Measurements from ENCODE around the gene TEAD3.
A peak's percentile ranks its signal among the peaks of the same experiment; 100 is the strongest.
"Not testable (repeated sequence)": the region's sequence is repeated elsewhere in the genome, so short reads cannot be mapped to it uniquely, and the experiment has no call there.

TEAD3 gene

GRCh38 chr6:35496841-35497570 lies at the start of gene TEAD3:
Gene TEAD3, minus strand, starts transcription at chr6:35497079.
- no peak for TF ChIP-seq GATA1 (IDR thresholded peaks at IDR 0.05; ENCODE audit: low read depth, low read length)
- TF ChIP-seq POLR2A (IDR thresholded peaks at IDR 0.05; ENCODE audit: low read length), result no peak
- peak; percentile 57 to 68 for DNase-seq

GRCh38 chr6:35544769-35545361 lies 48.0 kb upstream of the TEAD3 start:
- TF ChIP-seq GATA1 (IDR thresholded peaks at IDR 0.05; ENCODE audit: low read depth, low read length), result no peak
- no peak for TF ChIP-seq POLR2A (IDR thresholded peaks at IDR 0.05; ENCODE audit: low read length)
- DNase-seq, result no peak

GRCh38 chr6:35543459-35544193 lies 46.7 kb upstream of the TEAD3 start:
- no peak for DNase-seq
- TF ChIP-seq POLR2A (IDR thresholded peaks at IDR 0.05; ENCODE audit: low read length) (no peak), GATA1 (IDR thresholded peaks at IDR 0.05; ENCODE audit: low read depth, low read length) (no peak)

- TF ChIP-seq POLR2A (IDR thresholded peaks at IDR 0.05; ENCODE audit: low read length), result no peak
- no peak for TF ChIP-seq GATA1 (IDR thresholded peaks at IDR 0.05; ENCODE audit: low read depth, low read length)
- no peak for DNase-seq
Observed at GRCh38 chr6:35541836-35542235, 45.0 kb upstream of the TEAD3 start.

DNA sequence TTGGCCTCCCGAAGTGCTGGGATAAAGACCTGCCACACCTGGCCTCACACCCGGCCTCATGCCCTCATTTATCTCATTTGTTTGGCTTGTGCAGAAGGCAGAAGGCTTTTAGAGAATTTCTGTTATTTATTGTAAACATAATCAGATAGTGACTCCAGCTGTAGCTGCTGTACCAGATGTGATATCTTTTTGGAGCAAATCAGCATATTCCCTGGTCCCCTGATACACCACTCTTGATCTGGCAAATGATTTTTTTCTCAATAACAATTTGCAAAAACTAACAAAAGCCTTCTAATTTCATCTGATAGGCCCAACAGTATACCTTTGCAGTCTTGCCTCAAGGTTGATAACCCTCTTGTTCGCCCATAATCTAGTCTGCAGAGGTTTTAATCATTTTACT lies 42.3 kb upstream of the TEAD3 start:
- DNase-seq, result no peak
- TF ChIP-seq GATA1 (IDR thresholded peaks at IDR 0.05; ENCODE audit: low read depth, low read length) (no peak), POLR2A (IDR thresholded peaks at IDR 0.05; ENCODE audit: low read length) (no peak)

DNA sequence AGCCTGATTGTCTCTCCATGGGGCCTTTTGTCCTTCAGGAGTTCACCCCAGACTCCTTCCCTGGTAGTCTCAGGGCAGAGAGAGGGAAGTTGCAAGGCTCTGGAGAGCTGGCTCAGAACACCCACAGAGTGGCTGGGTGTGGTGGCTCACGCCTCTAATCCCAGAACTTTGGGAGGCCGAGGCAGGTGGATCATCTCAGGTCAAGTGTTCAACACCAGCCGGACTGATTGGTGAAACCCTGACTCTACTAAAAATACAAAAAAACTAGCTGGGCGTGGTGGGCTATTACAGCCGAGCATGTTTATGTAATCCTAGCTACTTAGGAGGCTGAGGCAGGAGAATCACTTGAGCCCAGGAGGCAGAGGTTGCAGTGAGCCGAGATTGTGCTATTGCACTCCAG lies 39.0 kb upstream of the TEAD3 start:
- not testable (repeated sequence) for DNase-seq

DNA sequence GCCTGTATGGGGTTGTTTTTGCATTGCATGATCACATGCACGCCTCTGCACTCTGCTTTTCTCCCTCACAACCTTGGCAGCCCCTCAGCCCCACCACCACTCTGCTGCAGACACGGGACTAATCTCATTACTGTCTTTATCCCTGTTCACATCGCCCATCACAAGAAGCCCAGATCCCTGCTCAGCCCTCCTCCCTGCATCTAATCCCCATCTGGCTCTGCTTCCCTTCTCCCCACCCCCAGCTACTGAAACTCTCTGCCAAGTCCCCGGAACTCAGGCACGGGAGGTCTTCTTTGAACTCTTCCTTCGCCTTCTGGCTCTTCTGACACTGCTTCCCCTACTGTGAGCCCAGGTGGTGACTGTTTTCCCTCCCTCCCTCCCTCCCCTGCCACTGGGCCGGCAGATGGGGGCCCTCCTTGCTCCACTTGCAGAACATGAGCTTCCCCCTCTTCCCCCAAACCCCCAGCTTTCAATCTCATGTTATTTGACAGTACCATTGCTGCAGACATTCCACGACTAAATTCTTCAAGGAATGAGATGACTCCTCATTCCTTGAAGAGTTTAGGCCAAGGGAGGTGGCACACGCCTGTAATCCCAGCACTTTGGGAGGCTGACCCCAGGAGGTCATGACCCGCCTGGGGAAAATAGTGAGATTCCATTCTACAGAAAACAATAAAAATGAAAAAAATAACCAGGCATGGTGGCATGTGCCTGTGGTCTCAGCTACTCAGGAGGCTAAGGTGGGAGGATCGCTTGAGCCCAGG lies 37.7 kb upstream of the TEAD3 start:
- TF ChIP-seq POLR2A (IDR thresholded peaks at IDR 0.05; ENCODE audit: low read length) (no peak), GATA1 (IDR thresholded peaks at IDR 0.05; ENCODE audit: low read depth, low read length) (no peak)
- DNase-seq, result no peak

- TF ChIP-seq POLR2A (IDR thresholded peaks at IDR 0.05; ENCODE audit: low read length) (no peak), GATA1 (IDR thresholded peaks at IDR 0.05; ENCODE audit: low read depth, low read length) (no peak)
- DNase-seq, result no peak
Observed at GRCh38 chr6:35533981-35534380, 37.1 kb upstream of the TEAD3 start.

DNA sequence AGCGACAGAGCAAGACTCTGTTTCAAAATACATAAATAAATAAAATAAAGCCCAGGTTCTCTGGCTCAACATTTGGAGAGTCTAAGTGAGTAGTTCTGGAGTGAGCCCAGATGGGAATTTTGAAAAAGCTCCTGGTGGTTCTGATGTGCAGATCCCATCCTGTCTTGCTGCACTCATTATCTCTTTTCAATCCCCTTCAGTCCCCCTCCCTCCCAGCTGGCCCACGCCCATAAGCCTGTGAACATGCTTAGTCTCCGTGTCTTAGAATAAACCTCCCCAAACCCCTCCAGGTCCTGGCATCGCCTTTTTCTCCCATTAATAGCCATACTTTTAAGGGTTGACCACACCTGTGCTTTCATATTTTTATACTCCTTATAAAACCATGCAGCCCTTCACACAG lies 35.2 kb upstream of the TEAD3 start:
- no peak for DNase-seq
- no peak for TF ChIP-seq POLR2A (IDR thresholded peaks at IDR 0.05; ENCODE audit: low read length)
- TF ChIP-seq GATA1 (IDR thresholded peaks at IDR 0.05; ENCODE audit: low read depth, low read length), result no peak

GRCh38 chr6:35524380-35525020 lies 27.6 kb upstream of the TEAD3 start:
- DNase-seq, result no peak
- TF ChIP-seq POLR2A (IDR thresholded peaks at IDR 0.05; ENCODE audit: low read length) (no peak), GATA1 (IDR thresholded peaks at IDR 0.05; ENCODE audit: low read depth, low read length) (no peak)

GRCh38 chr6:35522660-35523658 lies 26.1 kb upstream of the TEAD3 start:
- peak; percentile 51 to 78 for DNase-seq
- TF ChIP-seq GATA1 (IDR thresholded peaks at IDR 0.05; ENCODE audit: low read depth, low read length) (no peak), POLR2A (IDR thresholded peaks at IDR 0.05; ENCODE audit: low read length) (no peak)

DNA sequence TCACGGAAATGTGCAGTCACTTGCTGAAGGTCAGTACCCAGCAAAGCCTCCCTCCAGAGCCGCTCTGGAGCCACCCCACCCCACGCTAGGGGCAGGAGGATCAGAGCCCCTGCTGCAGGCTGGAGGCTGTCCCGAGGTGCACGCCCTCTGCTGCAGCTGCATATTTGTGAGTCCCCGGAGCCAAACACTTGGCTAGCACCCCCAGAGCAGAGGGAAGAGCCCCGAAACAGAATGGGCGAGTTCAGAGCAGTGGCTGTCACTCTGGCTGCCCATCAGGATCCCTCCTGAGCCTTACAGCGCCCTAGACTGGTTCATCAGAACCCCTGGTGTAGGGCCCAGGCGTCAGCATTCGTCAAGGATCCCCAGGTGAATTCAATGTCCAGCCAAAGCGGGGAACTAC lies 25.3 kb upstream of the TEAD3 start:
- DNase-seq, result no peak
- TF ChIP-seq GATA1 (IDR thresholded peaks at IDR 0.05; ENCODE audit: low read depth, low read length) (no peak), POLR2A (IDR thresholded peaks at IDR 0.05; ENCODE audit: low read length) (no peak)

Measured in erythroblast (primary cell).